HG02678 (cell line): ENCODE results near the gene DHX40.
A peak's percentile ranks its signal among the peaks of the same experiment; 100 is the strongest.
"Not testable (repeated sequence)": the region's sequence is repeated elsewhere in the genome, so short reads cannot be mapped to it uniquely, and the experiment has no call there.

Experiments
- ATAC-seq: cut with Tn5 transposase; IDR thresholded peaks from one replicate; pipeline ENCODE4 v1.9.1; 2021; ENCODE audit warnings: mild to moderate bottlenecking, moderate library complexity; ENCODE audit not compliant: unreplicated experiment

DHX40 gene

DNA sequence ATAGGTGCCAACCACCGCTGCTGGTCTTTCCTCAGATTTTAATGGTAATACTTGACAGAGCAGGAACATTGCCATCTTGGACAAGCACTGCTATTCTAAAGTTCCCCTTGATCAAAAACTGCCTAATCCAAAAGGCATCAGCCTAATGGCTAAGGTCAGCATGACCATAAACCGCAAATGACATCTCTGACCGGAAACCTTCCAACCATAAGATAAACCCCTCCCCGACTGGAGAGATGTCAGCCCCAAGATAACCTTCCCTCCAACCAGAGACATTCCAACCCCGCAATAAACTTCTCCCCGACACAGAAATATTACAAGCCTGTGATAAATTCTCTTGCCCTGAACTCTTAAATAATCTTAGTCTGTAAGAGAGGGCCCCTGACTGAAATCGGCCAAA, 7.4 kb upstream of the DHX40 start:
- ATAC-seq = no peak

GRCh38 chr17:59558953-59559352, 6.5 kb upstream of the DHX40 start:
- ATAC-seq = no peak

- no peak for ATAC-seq
Measured at GRCh38 chr17:59561042-59561441, 4.4 kb upstream of the DHX40 start.

- peak; percentile 39 for ATAC-seq
Measured at GRCh38 chr17:59565959-59566324, 532 bp downstream of the DHX40 start.

GRCh38 chr17:59569151-59569550, 3.7 kb downstream of the DHX40 start:
- ATAC-seq = not testable (repeated sequence)

GRCh38 chr17:59572301-59572924, 7.0 kb downstream of the DHX40 start:
- ATAC-seq = no peak

DNA sequence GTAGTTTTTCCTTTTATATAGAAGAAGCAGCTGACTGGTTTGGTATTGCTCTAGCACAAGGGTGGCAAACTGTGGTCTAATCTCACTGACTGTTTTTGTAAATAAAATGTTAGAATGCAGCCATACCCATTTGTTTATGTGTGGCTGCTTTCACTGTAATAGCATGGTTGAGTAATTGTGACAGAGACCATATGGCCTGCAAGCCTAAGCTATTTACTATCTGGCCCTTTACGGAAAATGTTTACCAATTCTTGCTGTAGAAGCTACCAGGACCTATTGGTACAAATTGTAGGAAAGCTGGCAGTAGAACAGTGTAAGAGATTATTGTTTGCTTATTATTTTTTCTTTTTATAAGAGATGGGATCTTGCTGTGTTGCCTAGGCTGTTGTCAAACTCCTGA, 18.8 kb downstream of the DHX40 start:
- not testable (repeated sequence) for ATAC-seq

GRCh38 chr17:59600169-59600568, 34.8 kb downstream of the DHX40 start:
- ATAC-seq = no peak

DNA sequence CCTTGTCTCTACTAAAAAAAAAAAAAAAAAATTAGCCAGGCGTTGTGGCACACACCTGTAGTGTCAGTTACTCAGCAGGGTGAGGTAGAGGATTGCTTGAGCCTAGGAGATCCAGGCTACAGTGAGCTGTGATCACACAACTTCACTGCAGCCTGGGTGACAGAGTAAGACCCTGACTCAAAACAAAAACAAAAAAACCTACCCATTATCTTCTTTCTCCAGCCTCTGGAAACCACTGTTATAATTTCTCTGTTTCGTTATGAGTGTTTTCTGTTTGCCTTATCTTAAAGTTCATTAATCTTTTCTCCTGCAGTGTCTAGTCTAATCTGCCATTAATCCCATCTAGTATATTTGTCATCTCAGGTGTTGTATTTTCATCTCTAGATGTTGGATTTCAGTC, 35.7 kb downstream of the DHX40 start:
- no peak for ATAC-seq

- no peak for ATAC-seq
Measured at GRCh38 chr17:59607061-59607460, 41.7 kb downstream of the DHX40 start.

GRCh38 chr17:59607817-59608403, 42.5 kb downstream of the DHX40 start:
- no peak for ATAC-seq

DNA sequence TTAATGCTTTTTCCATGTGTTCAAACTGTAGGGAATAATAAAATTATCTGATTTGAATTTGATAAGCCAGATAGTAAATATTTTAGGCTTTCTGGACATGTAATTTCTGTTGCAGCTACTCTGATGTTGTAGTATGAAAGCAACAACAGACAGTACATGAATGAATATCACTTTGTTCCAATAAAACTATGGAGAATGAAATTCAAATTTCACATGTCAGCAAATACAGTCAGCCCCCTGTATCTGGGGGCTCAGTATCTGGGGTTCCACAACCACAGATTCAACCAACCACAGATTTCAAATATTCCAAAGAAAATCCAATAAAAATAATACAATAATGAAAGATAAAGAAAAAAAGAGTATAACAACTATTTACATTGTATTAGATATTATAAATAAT, 46.1 kb downstream of the DHX40 start:
- ATAC-seq = no peak

DNA sequence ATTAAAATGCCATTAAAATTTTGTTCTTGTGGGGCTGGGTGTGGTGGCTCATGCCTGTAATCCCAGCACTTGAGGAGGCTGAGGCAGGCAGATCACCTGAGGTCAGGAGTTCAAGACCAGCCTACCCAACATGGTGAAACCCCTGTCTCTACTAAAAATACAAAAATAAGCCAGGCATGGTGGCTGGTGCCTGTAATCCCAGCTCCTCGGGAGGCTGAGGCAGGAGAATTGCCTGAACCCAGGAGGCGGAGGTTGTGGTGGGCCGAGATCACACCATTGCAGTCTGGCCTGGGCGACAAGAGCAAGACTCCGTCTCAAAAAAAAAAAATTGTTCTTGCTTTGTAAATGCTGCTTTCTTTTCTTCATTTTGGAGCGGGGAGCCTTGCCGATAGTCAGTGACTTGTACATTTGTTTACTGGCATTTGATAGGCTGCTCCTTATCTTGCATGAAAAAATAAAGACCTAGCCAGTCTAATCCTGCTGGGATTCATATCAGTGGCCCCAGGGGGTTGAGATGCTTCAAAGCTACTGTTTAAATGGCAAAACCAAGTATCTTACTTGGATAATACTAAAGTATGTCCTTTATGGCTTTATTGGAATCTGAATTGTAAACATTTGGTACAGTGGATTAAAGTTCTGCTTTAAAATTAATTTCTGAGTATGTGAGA, 51.0 kb downstream of the DHX40 start:
- ATAC-seq = no peak

- no peak for ATAC-seq
Measured at GRCh38 chr17:59617156-59617732, 51.8 kb downstream of the DHX40 start.

- ATAC-seq = no peak
Measured at GRCh38 chr17:59619035-59619297, 53.6 kb downstream of the DHX40 start.

DNA sequence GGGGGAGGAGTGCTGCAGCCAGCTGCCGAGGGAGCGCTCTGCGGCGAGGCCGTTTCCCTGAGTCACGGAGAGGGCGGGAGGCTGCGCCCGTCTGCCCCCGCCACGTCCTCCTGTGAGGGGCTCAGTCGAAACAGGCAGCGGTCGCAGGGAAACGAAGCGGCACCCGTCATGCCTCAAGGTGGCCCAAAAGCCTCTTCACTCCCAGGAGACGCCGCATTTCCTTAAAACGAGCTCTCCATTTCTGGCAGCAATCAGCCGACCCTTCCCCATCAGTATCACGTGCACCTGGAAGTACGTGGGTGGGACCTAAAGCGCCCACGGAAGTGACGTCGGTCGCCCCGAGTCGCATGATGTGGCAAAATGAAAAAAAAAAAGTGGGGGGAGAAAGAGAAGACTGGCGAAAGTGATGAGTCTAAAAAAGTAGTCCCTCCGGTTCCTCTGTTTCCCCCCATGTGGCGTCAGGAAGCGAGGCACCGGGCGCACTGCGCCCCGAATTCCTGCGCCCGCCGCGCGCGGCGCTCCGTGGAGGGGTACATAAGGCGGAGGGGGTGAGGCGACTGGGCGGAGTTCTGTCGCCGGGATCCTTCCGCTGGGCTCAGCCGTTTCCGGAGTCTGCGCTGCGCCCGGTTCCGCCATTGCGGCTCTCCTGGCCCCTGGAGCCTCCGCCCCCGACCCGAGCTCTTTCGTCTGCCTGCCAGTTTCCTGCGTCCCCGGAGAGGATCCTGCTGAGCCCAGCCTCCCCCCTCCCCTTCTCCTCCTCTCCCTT, 54.1 kb downstream of the DHX40 start, which contains the start of gene CLTC:
TSS of gene CLTC (plus strand) at position 598 of the 766 bp plus-strand sequence. CDS start 237 bp downstream, outside the sequence.
- peak; percentile 77 for ATAC-seq

- no peak for ATAC-seq
Measured at GRCh38 chr17:59620064-59620359, 54.6 kb downstream of the DHX40 start.

DNA sequence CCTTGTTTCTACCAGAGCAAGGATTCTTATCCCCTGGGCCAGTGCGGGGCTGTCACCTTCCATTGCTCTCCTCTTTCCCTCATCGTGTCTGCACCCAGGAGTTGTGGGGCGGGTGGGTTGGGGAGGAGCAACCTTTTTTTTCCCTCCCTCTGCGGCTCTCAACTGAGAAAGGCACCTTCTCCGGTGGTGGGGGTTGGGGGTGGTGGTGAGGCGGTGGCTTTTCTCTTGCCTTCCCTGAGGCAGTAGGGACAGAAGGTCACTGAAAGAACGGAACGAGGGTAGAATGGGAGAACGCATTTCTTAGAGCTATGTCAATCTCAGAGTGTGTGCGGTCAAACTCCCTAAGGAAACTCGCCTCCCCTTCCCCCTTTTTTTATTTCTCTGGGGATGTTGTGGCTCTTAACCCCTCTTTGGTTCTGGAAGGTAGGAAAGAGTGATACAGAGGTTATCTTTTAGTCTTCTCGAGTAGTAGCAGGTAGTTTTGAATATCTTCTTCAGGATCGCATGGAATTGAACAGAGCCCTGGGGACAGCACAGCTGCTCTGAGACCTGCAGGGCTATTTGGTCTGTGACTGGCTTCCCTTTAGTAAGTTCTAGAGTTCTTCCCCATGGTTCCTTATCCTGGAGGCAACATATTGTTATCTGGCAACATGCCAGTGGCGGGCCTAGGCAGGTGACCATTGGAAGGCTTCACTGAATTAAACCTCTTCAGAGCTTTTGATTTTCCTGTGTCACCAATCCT, 55.3 kb downstream of the DHX40 start:
- ATAC-seq = no peak

DNA sequence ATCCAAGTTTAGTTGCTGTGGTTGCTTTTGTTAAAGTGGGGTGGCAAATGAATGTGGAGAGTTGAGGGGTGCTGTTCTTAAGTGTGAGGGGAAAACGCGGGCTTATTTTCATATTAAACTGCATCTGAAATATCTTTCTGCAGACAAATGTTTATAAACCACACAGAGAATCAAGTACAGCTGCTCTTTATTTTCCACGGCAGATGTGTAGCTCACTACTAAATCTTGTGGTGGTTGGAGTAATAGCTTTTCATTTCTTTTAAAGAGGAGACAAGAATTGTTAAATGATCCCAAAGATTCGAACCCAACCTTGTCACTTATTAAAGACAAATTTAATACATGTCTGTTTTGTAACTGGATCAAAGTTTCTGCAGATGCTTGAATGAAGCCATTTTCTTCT, 56.4 kb downstream of the DHX40 start:
- ATAC-seq = no peak

DNA sequence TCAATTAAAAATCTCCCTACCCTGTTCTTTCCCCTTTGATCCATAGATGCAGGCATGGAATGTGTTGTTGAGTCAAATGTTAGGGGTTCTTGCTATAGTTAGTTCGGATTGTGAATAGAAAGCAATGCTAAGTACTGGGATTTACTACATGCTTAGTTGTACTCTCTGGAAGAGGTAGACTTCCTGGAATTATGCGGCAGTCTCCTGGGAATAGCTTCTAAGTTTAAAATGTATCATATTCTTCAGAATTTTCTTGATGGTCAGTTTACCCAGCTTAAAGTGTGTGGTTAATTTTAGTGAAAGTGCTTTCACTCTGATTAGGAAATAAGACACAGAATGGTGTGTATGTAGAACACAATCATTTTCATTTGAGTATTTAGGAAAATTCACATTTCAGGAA, 57.7 kb downstream of the DHX40 start:
- ATAC-seq = no peak

DNA sequence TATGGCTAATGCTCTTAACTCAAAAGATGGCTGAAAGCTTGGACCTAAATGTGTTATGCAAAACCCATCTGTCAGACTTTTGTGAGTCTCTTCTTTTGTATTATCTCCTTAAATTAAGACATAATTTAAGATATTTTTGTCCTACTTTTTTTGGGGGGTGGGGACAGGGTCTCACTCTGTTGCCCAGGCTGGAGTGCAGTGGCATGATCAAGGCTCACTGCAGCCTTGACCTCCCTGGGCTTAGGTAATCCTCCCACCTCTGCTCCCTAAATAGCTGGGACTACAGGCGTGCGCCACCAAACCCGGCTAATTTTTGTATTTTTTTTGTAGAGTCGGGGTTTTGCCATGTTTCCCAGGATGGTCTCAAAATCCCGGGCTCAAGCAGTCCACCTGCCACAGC, 61.3 kb downstream of the DHX40 start:
- ATAC-seq = no peak
